D721Med (cell line): Measurements from ENCODE around the gene SCNN1A.

ENCODE experiments used
- DNase-seq: peaks from one replicate; pipeline ENCODE4 v3.0.0; 2011; ENCODE audit warnings: low spot score; ENCODE audit not compliant: insufficient read length
- FAIRE-seq: peaks from 2 replicates; lab custom pipeline; 2011; peaks lifted over from hg19 to GRCh38; lab: Jason Lieb, UNC
- CTCF ChIP-seq: IDR thresholded peaks from 2 replicates; pipeline ENCODE4 v1.5.1; 2012; ENCODE audit warnings: mild to moderate bottlenecking, control low read depth; ENCODE audit not compliant: insufficient read depth; ENCODE audit errors: missing control alignments

SCNN1A gene

GRCh38 chr12:6384499-6385436 lies 9.4 kb upstream of the SCNN1A start:
- DNase-seq (no peak), FAIRE-seq (no peak)
- TF ChIP-seq CTCF, result no peak

GRCh38 chr12:6383572-6384498 lies 8.5 kb upstream of the SCNN1A start, which contains the start of gene LTBR:
Gene LTBR (plus strand): TSS chr12:6384162. CDS start chr12:6384359, 197 bp downstream.
- DNase-seq, result no peak
- no peak for FAIRE-seq
- TF ChIP-seq CTCF, result no peak

- TF ChIP-seq CTCF, result no peak
- no peak for FAIRE-seq
- no peak for DNase-seq
Observed at GRCh38 chr12:6382982-6383381, 7.6 kb upstream of the SCNN1A start.

- DNase-seq (no peak), FAIRE-seq (no peak)
- TF ChIP-seq CTCF, result no peak
Observed at GRCh38 chr12:6382371-6382770, 7.0 kb upstream of the SCNN1A start.

GRCh38 chr12:6380141-6381121 lies 5.1 kb upstream of the SCNN1A start:
- no peak for DNase-seq
- FAIRE-seq, result no peak
- TF ChIP-seq CTCF, result no peak
